SK-N-SH (cell line): Measurements from ENCODE around the gene ID2. TPM values are rescaled to one million over a fixed set of nuclear protein-coding genes. Genes with fewer than 3 reads are reported as not detected.

ENCODE experiments used
- CTCF ChIA-PET: fragments of 300-600, 350-600 bp; formaldehyde crosslinking; extraction: SDS; loops from one replicate; lab custom pipeline; 2021; lab: Yijun Ruan, JAX
- POLR2A ChIA-PET: fragments of 350-600 bp; sonication (Branson Sonifier 250); formaldehyde crosslinking; extraction: SDS; loops from one replicate; lab custom pipeline; 2020; ENCODE audit warnings: antibody characterized with exemption, inconsistent platforms; lab: Yijun Ruan, JAX
- DNase-seq: peaks from one replicate; pipeline ENCODE4 v3.0.0; 2012
- H2AFZ ChIP-seq: fragments of 200-600 bp; sonication (generic); 2 replicates; pipeline ENCODE4 v1.8.1; 2016; ENCODE audit warnings: antibody characterized with exemption, mild to moderate bottlenecking, low read depth
- H3F3A ChIP-seq: fragments of 200-600 bp; sonication (generic); replicated peaks from 2 replicates; pipeline ENCODE3; 2016; ENCODE audit warnings: antibody characterized with exemption, mild to moderate bottlenecking; ENCODE audit not compliant: insufficient read depth
- H3K27ac ChIP-seq, 2 experiments: fragments of 200-500 bp in 1 of 2; fragments of 200-600 bp in 1 of 2; sonication (Bioruptor generic) in 1 of 2; sonication (generic), shearing (Covaris generic) in 1 of 2; 2 replicates each; pipeline versions ENCODE4 v1.5.1 to v1.6.1; 2014 to 2016; ENCODE audit warnings: low read depth in 2 of 2, inconsistent platforms in 1 of 2, low read length in 1 of 2, mild to moderate bottlenecking in 1 of 2, mixed read lengths in 1 of 2
- H3K27me3 ChIP-seq: fragments of 200-600 bp; sonication (generic), shearing (Covaris generic); 2 replicates; pipeline ENCODE4 v1.6.1; 2016; ENCODE audit warnings: mixed run types; ENCODE audit not compliant: insufficient read depth
- H3K36me3 ChIP-seq, 2 experiments: fragments of 200-500 bp in 1 of 2; fragments of 200-600 bp in 1 of 2; sonication (Bioruptor generic) in 1 of 2; sonication (generic) in 1 of 2; replicated peaks in 1 of 2; 2 replicates each; pipeline versions ENCODE3 to v1.5.1; 2014 to 2016; ENCODE audit warnings: low read length in 1 of 2, mild to moderate bottlenecking in 1 of 2; ENCODE audit not compliant: insufficient read depth in 2 of 2, control insufficient read depth in 1 of 2
- H3K4me1 ChIP-seq, 2 experiments: fragments of 200-500 bp in 1 of 2; fragments of 200-600 bp in 1 of 2; sonication (Bioruptor generic) in 1 of 2; sonication (generic), shearing (Covaris generic) in 1 of 2; 2 replicates each; pipeline versions ENCODE4 v1.5.1 to v1.6.1; 2014 to 2016; ENCODE audit warnings: low read depth in 1 of 2, low read length in 1 of 2, mixed run types in 1 of 2; ENCODE audit not compliant: insufficient read depth in 2 of 2, control insufficient read depth in 1 of 2
- H3K4me2 ChIP-seq: fragments of 200-600 bp; sonication (generic), shearing (Covaris generic); 2 replicates; pipeline ENCODE4 v1.6.1; 2017; ENCODE audit warnings: mixed run types
- H3K4me3 ChIP-seq, 2 experiments: fragments of 200-500 bp in 1 of 2; fragments of 200-600 bp in 1 of 2; sonication (Bioruptor generic) in 1 of 2; sonication (generic), shearing (Covaris generic) in 1 of 2; 2 replicates each; pipeline versions ENCODE4 v1.5.1 to v1.8.1; 2014 to 2016; ENCODE audit warnings: low read depth in 2 of 2, inconsistent platforms in 1 of 2, low read length in 1 of 2, mild to moderate bottlenecking in 1 of 2, mixed read lengths in 1 of 2, moderate library complexity in 1 of 2
- H3K79me2 ChIP-seq: fragments of 200-600 bp; sonication (generic); 2 replicates; pipeline ENCODE4 v1.8.1; 2017; ENCODE audit warnings: mild to moderate bottlenecking; ENCODE audit not compliant: insufficient read depth
- H3K9ac ChIP-seq: fragments of 200-600 bp; sonication (generic); 2 replicates; pipeline ENCODE4 v1.6.1; 2017; ENCODE audit warnings: mixed run types
- H3K9me2 ChIP-seq: fragments of 200-600 bp; sonication (generic); 2 replicates; pipeline ENCODE4 v1.6.1; 2017; ENCODE audit warnings: mixed run types
- H3K9me3 ChIP-seq: fragments of 200-600 bp; sonication (generic); 2 replicates; pipeline ENCODE4 v1.6.1; 2017; ENCODE audit warnings: mixed run types, mild to moderate bottlenecking, moderate library complexity
- H4K20me1 ChIP-seq: fragments of 200-600 bp; sonication (generic); 2 replicates; pipeline ENCODE4 v1.6.1; 2017; ENCODE audit warnings: mild to moderate bottlenecking, mixed run types; ENCODE audit not compliant: insufficient read depth
- CHD2 ChIP-seq: fragments of 150-350 bp; IDR thresholded peaks from 2 replicates; pipeline ENCODE4 v1.6.1; 2018; ENCODE audit warnings: low read length; ENCODE audit not compliant: partially characterized antibody
- ELF1 ChIP-seq: IDR thresholded peaks from 2 replicates; pipeline ENCODE4 v1.4.0; 2012
- EZH2phosphoT487 ChIP-seq: fragments of 200-600 bp; sonication (generic); IDR thresholded peaks from 2 replicates; pipeline ENCODE4 v1.6.1; 2017; ENCODE audit warnings: low read depth, mixed run types, mild to moderate bottlenecking, antibody characterized with exemption, moderate library complexity, borderline replicate concordance
- FOXJ3 ChIP-seq: sonication (generic); formaldehyde crosslinking; IDR thresholded peaks from 2 replicates; pipeline ENCODE4 v1.5.1; 2020; ENCODE audit warnings: mild to moderate bottlenecking, missing genetic modification reagents
- FOXM1 ChIP-seq: IDR thresholded peaks from 2 replicates; pipeline ENCODE4 v1.4.0; 2012; ENCODE audit warnings: low read depth, mild to moderate bottlenecking
- GABPA ChIP-seq: IDR thresholded peaks from 2 replicates; pipeline ENCODE4 v1.4.0; 2012; ENCODE audit warnings: low read depth, mild to moderate bottlenecking
- JUND ChIP-seq: IDR thresholded peaks from 2 replicates; pipeline ENCODE4 v1.4.0; 2012
- MEF2A ChIP-seq: IDR thresholded peaks from 2 replicates; pipeline ENCODE4 v1.4.0; 2012; ENCODE audit warnings: low read depth, borderline replicate concordance
- NFIC ChIP-seq: IDR thresholded peaks from 2 replicates; pipeline ENCODE4 v1.4.0; 2012; ENCODE audit warnings: borderline replicate concordance
- NRF1 ChIP-seq: IDR thresholded peaks from 2 replicates; pipeline ENCODE4 v1.6.1; 2012; ENCODE audit warnings: low read depth, mild to moderate bottlenecking, low read length
- POLR2AphosphoS5 ChIP-seq: IDR thresholded peaks from 2 replicates; pipeline ENCODE4 v1.6.1; 2012; ENCODE audit warnings: low read depth, low read length
- RCOR1 ChIP-seq: fragments of 150-350 bp; IDR thresholded peaks from 2 replicates; pipeline ENCODE4 v1.6.1; 2017; ENCODE audit warnings: antibody characterized with exemption, low read length
- RXRA ChIP-seq: IDR thresholded peaks from 2 replicates; pipeline ENCODE4 v1.4.0; 2012; ENCODE audit warnings: low read depth, mild to moderate bottlenecking, borderline replicate concordance
- SIN3A ChIP-seq: IDR thresholded peaks from 2 replicates; pipeline ENCODE4 v1.6.1; 2012; ENCODE audit warnings: low read depth, mild to moderate bottlenecking, low read length, moderate library complexity, borderline replicate concordance
- TCF12 ChIP-seq: IDR thresholded peaks from 2 replicates; pipeline ENCODE4 v1.4.0; 2012
- YY1 ChIP-seq: IDR thresholded peaks from 2 replicates; pipeline ENCODE4 v1.4.0; 2012; ENCODE audit warnings: low read depth, mild to moderate bottlenecking
- WGBS: methylation state at CpG from one replicate; pipeline ENCODE4 v1.1.6; 2017; ENCODE audit warnings: low lambda C conversion rate; 5-methylcytosine and 5-hydroxymethylcytosine counted together
- polyA plus RNA-seq, 3 experiments: library from polyadenylated mRNA; depleted of rRNA; stranded (reverse); fragments of >200 nt; gene quantifications; 2 replicates each; pipeline ENCODE4 v1.2.3, GENCODE V29; 2012
- TF ChIP-seq, protein P1 (sequence below): IDR thresholded peaks from 2 replicates; pipeline ENCODE4 v1.4.0; 2012; ENCODE audit warnings: low read depth
- TF ChIP-seq, protein P2 (sequence below): IDR thresholded peaks from 2 replicates; pipeline ENCODE4 v1.6.1; 2012; ENCODE audit warnings: mild to moderate bottlenecking, low read depth, low read length, moderate library complexity
- TF ChIP-seq, protein P3 (sequence below): fragments of 150-350 bp; IDR thresholded peaks from 2 replicates; pipeline ENCODE4 v1.6.1; 2017; ENCODE audit warnings: antibody characterized with exemption, low read length, low read depth, borderline replicate concordance
- TF ChIP-seq, protein P4 (sequence below): IDR thresholded peaks from 2 replicates; pipeline ENCODE4; 2012
- TF ChIP-seq, protein P5 (sequence below): IDR thresholded peaks from 2 replicates; pipeline ENCODE4 v1.4.0; 2012; ENCODE audit warnings: low read depth, borderline replicate concordance

The ID2 gene
- polyA plus RNA-seq, 1 of the 3 experiments (the other 2 are of a cell fraction), result 459 TPM

DNA sequence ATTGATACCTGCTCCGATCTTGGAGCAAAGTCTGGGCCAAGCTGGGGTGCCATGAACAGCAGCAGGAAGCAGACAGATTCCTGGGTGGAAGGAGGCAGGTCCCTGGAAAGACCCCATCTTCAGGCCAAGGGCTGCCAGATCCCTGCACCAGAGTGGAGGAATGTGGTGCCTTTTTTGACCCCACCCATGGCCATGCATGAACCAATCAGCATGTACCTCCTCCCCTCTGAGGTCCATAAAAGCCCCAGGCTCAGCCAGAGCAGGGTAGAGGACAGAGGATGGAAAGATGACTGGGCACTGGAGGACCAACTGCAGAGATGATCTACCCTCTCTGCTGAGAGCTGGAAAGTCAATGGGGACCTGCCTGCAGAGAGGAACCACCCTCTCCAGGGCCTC is 34.4 kb upstream of the ID2 start:
- DNase-seq, result no peak
- ChIA-PET CTCF (interaction anchor here (0.9 kb wide), 1 partner anchor 20 kb away, joined by 3 read pairs; no protein-coding TSS in a partner anchor), POLR2A (no interaction called here)
- Histone ChIP-seq H3K27ac (no peak overlapping the region), H3K4me2 (no peak overlapping the region), H2AFZ (no peak overlapping the region), H3K4me3 (no peak overlapping the region), H3K36me3 (no peaks in the 10 kb centered on the region), H4K20me1 (no peaks in the 10 kb centered on the region), H3K9me3 (no peaks in the 10 kb centered on the region), H3F3A (peaks cover 3% of the 10 kb centered on the region), H3K27me3 (no peaks in the 10 kb centered on the region), H3K9me2 (no peaks in the 10 kb centered on the region), H3K79me2 (no peaks in the 10 kb centered on the region), H3K4me1 (peaks cover 0 to 4% of the 10 kb centered on the region in 2 experiments; a peak in 1 of 4 replicates), H3K9ac (no peak overlapping the region)
- TF ChIP-seq, protein P1, sequence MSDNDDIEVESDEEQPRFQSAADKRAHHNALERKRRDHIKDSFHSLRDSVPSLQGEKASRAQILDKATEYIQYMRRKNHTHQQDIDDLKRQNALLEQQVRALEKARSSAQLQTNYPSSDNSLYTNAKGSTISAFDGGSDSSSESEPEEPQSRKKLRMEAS, result no peak
- TF ChIP-seq FOXM1, result no peak
- TF ChIP-seq, protein P2, sequence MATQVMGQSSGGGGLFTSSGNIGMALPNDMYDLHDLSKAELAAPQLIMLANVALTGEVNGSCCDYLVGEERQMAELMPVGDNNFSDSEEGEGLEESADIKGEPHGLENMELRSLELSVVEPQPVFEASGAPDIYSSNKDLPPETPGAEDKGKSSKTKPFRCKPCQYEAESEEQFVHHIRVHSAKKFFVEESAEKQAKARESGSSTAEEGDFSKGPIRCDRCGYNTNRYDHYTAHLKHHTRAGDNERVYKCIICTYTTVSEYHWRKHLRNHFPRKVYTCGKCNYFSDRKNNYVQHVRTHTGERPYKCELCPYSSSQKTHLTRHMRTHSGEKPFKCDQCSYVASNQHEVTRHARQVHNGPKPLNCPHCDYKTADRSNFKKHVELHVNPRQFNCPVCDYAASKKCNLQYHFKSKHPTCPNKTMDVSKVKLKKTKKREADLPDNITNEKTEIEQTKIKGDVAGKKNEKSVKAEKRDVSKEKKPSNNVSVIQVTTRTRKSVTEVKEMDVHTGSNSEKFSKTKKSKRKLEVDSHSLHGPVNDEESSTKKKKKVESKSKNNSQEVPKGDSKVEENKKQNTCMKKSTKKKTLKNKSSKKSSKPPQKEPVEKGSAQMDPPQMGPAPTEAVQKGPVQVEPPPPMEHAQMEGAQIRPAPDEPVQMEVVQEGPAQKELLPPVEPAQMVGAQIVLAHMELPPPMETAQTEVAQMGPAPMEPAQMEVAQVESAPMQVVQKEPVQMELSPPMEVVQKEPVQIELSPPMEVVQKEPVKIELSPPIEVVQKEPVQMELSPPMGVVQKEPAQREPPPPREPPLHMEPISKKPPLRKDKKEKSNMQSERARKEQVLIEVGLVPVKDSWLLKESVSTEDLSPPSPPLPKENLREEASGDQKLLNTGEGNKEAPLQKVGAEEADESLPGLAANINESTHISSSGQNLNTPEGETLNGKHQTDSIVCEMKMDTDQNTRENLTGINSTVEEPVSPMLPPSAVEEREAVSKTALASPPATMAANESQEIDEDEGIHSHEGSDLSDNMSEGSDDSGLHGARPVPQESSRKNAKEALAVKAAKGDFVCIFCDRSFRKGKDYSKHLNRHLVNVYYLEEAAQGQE, result no peak
- TF ChIP-seq FOXJ3 (CRISPR knock-in tag), result no peak
- no peak for TF ChIP-seq TCF12
- TF ChIP-seq RCOR1, result no peak
- no peak for TF ChIP-seq MEF2A
- 43% methylated on average over 1 of the region's 1 CpG for WGBS

DNA sequence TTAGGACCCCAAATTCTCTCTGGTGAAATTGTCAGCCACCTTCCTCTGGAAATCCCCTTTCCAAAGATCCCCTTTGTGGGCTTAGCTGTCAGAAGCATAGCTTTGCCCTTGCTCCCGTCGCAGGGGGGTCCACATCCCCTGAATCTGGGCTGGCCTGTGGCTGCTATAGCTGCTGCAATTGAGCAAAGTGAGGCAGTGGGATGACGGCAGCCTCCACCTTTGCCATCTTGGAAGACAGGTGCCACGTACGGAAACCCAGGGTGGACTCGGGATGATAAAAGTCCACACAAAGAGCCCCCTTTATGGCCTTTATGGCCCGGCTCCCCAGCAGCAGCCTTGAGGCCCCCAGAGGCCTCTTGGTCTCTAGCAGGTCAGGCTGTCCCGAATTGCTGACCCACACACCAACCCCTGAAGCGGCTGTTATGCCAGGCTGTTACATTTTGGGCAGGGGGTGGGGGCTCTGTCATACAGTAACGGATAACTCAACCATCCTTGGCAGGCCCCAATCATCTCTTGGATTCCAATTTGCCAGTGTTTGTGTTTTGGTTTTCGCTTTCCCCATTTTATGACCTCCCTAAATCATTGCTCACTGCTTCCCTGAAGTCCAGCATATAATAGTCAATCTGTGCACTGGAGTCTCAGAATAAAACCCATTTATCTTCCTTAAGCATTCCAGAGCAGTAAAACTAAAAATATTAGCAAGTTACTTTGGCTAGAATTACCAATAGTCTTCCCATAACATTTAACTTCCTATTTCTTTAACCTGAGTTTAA is 33.2 kb upstream of the ID2 start:
- Histone ChIP-seq H3F3A (peaks cover 3% of the 10 kb centered on the region), H3K4me2 (no peak overlapping the region), H3K9me2 (no peaks in the 10 kb centered on the region), H2AFZ (no peak overlapping the region), H3K27ac (no peak overlapping the region), H4K20me1 (no peaks in the 10 kb centered on the region), H3K4me1 (no peaks in the 10 kb centered on the region), H3K79me2 (no peaks in the 10 kb centered on the region), H3K27me3 (no peaks in the 10 kb centered on the region), H3K36me3 (no peaks in the 10 kb centered on the region), H3K9ac (no peak overlapping the region), H3K9me3 (no peaks in the 10 kb centered on the region), H3K4me3 (no peak overlapping the region)
- ChIA-PET POLR2A (no interaction called here), CTCF (interaction anchor here (0.9 kb wide), 1 partner anchor 22 kb away, joined by 3 read pairs; no protein-coding TSS in a partner anchor)
- WGBS, result 77% methylated on average over 11 of the region's 11 CpGs
- DNase-seq, result no peak
- TF ChIP-seq SIN3A (no peak), NRF1 (no peak), TCF12 (no peak), NFIC (no peak), MEF2A (no peak), JUND (no peak), ELF1 (no peak), GABPA (no peak), CHD2 (no peak), EZH2phosphoT487 (no peak), YY1 (no peak), POLR2AphosphoS5 (no peak), RXRA (no peak)
- TF ChIP-seq, protein P3, sequence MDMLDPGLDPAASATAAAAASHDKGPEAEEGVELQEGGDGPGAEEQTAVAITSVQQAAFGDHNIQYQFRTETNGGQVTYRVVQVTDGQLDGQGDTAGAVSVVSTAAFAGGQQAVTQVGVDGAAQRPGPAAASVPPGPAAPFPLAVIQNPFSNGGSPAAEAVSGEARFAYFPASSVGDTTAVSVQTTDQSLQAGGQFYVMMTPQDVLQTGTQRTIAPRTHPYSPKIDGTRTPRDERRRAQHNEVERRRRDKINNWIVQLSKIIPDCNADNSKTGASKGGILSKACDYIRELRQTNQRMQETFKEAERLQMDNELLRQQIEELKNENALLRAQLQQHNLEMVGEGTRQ, result no peak
- TF ChIP-seq, protein P4, sequence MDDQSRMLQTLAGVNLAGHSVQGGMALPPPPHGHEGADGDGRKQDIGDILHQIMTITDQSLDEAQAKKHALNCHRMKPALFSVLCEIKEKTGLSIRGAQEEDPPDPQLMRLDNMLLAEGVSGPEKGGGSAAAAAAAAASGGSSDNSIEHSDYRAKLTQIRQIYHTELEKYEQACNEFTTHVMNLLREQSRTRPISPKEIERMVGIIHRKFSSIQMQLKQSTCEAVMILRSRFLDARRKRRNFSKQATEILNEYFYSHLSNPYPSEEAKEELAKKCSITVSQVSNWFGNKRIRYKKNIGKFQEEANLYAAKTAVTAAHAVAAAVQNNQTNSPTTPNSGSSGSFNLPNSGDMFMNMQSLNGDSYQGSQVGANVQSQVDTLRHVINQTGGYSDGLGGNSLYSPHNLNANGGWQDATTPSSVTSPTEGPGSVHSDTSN, result no peak
- TF ChIP-seq, protein P5, sequence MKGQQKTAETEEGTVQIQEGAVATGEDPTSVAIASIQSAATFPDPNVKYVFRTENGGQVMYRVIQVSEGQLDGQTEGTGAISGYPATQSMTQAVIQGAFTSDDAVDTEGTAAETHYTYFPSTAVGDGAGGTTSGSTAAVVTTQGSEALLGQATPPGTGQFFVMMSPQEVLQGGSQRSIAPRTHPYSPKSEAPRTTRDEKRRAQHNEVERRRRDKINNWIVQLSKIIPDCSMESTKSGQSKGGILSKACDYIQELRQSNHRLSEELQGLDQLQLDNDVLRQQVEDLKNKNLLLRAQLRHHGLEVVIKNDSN, result no peak
